HCT116 (cell line): ENCODE data around the gene LRRC7.

Source experiments
- JUND ChIP-seq: IDR thresholded peaks from 2 replicates; pipeline ENCODE4 v1.6.1; 2012
- REST ChIP-seq: IDR thresholded peaks from 2 replicates; pipeline ENCODE4 v1.6.1; 2012; ENCODE audit warnings: low read depth
- SRF ChIP-seq: IDR thresholded peaks from 2 replicates; pipeline ENCODE4 v1.6.1; 2012; ENCODE audit warnings: low read depth
- TF ChIP-seq, protein P1 (sequence below), 3 experiments: fragments of 200-600 bp in 1 of 3; sonication (generic) in 1 of 3; IDR thresholded peaks in 2 of 3; conservative IDR thresholded peaks in 1 of 3; 2 replicates each; pipeline ENCODE4 v1.5.1; 2012 to 2017; ENCODE audit warnings: low read depth in 2 of 3, low read length in 2 of 3, antibody characterized with exemption in 1 of 3, borderline replicate concordance in 1 of 3, control low read depth in 1 of 3, mild to moderate bottlenecking in 1 of 3, mixed read lengths in 1 of 3, mixed run types in 1 of 3, moderate library complexity in 1 of 3; ENCODE audit not compliant: insufficient read depth in 1 of 3

GRCh38 chr1:69519006-69519405, 48.7 kb upstream of the LRRC7 start:
- TF ChIP-seq SRF (no peak), JUND (no peak), REST (no peak)
- TF ChIP-seq, protein P1, sequence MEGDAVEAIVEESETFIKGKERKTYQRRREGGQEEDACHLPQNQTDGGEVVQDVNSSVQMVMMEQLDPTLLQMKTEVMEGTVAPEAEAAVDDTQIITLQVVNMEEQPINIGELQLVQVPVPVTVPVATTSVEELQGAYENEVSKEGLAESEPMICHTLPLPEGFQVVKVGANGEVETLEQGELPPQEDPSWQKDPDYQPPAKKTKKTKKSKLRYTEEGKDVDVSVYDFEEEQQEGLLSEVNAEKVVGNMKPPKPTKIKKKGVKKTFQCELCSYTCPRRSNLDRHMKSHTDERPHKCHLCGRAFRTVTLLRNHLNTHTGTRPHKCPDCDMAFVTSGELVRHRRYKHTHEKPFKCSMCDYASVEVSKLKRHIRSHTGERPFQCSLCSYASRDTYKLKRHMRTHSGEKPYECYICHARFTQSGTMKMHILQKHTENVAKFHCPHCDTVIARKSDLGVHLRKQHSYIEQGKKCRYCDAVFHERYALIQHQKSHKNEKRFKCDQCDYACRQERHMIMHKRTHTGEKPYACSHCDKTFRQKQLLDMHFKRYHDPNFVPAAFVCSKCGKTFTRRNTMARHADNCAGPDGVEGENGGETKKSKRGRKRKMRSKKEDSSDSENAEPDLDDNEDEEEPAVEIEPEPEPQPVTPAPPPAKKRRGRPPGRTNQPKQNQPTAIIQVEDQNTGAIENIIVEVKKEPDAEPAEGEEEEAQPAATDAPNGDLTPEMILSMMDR (IDR thresholded peaks at IDR 0.05 in 2 of 3, conservative IDR thresholded peaks at IDR 0.05 in 1 of 3; ENCODE audit: borderline replicate concordance in 1 of 3, insufficient read depth in 1 of 3, low read depth in 2 of 3, low read length in 2 of 3): no peak
